ENCODE measurements around the gene EPAS1. TPM values are rescaled to one million over a fixed set of nuclear protein-coding genes. Genes with fewer than 3 reads are reported as not detected.

The EPAS1 gene
- total RNA-seq, 1 experiment from 2014 or later, result 55.9 TPM

DNA sequence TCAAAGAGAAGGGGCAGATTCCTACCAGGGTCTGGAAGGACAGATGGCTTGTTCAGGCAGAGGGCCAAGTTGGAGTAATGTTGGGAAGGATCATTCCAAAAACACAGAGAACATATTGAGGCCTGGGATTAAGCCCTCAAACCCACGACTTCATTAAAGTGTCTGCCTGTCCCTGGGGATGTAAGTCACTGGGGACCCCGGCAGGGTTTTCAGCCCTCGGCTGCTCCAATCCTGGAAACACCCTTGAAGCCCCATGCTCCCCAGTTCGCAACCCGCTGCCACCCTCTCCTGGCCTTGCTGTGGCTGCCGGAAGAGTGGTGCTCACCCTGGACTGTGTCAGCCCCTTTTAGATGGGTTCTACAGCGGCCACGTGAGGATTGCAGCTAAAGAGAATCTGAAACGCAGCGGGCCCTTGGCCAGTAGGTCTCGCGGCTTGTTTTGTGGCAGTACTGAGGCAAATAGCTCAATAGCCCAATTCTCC lies 79.9 kb downstream of the EPAS1 start:
- POLR2A ChIA-PET, result no interaction called here

More for the DNA sequence above, 79.9 kb downstream of the EPAS1 start:
- Histone ChIP-seq H2AFZ (ENCODE audit: low read depth, low read length, poor library complexity, severe bottlenecking) (no peak overlapping the region), H3K27me3 (ENCODE audit: insufficient read depth, low read length) (no peaks in the 10 kb centered on the region), H3K4me3 (replicated peaks in 1 of 2; ENCODE audit: low read depth in 1 of 2, low read length in 2 of 2) (no peak overlapping the region), H4K20me1 (ENCODE audit: insufficient read depth) (no peaks in the 10 kb centered on the region), H3K27ac (ENCODE audit: low read depth, low read length) (no peak overlapping the region), H3K4me1 (ENCODE audit: control insufficient read depth in 1 of 2, insufficient read depth in 2 of 2, low read length in 2 of 2) (no peaks in the 10 kb centered on the region), H3K79me2 (ENCODE audit: insufficient read depth, low read length) (no peaks in the 10 kb centered on the region), H3K4me2 (ENCODE audit: low read length) (no peak overlapping the region), H3K9me2 (ENCODE audit: insufficient read depth) (no peaks in the 10 kb centered on the region), H3K9me3 (ENCODE audit: control insufficient read depth in 1 of 2, insufficient read depth in 1 of 2, low read depth in 1 of 2, low read length in 2 of 2) (no peaks in the 10 kb centered on the region), H3K36me3 (ENCODE audit: control insufficient read depth in 1 of 2, insufficient read depth in 2 of 2, low read length in 2 of 2) (peaks cover 0 to 4% of the 10 kb centered on the region in 2 experiments; a peak in 2 of 4 replicates), H3K9ac (ENCODE audit: low read length) (no peak overlapping the region)
- BruUV-seq (replicated peaks), result no TSS peak
- DNase-seq (ENCODE audit: low read depth, low spot score) (no peak), ATAC-seq (no peak)
- RAD21 ChIA-PET (ENCODE audit: low non-redundant PET in 1 of 2, low total read pairs in 2 of 2, uncharacterized antibody in 2 of 2, unreplicated experiment in 2 of 2), result no interaction called here
- TF ChIP-seq, protein P1, sequence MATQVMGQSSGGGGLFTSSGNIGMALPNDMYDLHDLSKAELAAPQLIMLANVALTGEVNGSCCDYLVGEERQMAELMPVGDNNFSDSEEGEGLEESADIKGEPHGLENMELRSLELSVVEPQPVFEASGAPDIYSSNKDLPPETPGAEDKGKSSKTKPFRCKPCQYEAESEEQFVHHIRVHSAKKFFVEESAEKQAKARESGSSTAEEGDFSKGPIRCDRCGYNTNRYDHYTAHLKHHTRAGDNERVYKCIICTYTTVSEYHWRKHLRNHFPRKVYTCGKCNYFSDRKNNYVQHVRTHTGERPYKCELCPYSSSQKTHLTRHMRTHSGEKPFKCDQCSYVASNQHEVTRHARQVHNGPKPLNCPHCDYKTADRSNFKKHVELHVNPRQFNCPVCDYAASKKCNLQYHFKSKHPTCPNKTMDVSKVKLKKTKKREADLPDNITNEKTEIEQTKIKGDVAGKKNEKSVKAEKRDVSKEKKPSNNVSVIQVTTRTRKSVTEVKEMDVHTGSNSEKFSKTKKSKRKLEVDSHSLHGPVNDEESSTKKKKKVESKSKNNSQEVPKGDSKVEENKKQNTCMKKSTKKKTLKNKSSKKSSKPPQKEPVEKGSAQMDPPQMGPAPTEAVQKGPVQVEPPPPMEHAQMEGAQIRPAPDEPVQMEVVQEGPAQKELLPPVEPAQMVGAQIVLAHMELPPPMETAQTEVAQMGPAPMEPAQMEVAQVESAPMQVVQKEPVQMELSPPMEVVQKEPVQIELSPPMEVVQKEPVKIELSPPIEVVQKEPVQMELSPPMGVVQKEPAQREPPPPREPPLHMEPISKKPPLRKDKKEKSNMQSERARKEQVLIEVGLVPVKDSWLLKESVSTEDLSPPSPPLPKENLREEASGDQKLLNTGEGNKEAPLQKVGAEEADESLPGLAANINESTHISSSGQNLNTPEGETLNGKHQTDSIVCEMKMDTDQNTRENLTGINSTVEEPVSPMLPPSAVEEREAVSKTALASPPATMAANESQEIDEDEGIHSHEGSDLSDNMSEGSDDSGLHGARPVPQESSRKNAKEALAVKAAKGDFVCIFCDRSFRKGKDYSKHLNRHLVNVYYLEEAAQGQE (IDR thresholded peaks at IDR 0.05; ENCODE audit: low read depth), result no peak
- TF ChIP-seq SIN3A (IDR thresholded peaks at IDR 0.05; ENCODE audit: low read depth) (no peak), EZH2 (IDR thresholded peaks at IDR 0.05) (no peak), RAD21 (IDR thresholded peaks at IDR 0.05; ENCODE audit: low read depth) (no peak), FOSL1 (IDR thresholded peaks at IDR 0.05; ENCODE audit: low read depth) (no peak)
- TF ChIP-seq, protein P2, sequence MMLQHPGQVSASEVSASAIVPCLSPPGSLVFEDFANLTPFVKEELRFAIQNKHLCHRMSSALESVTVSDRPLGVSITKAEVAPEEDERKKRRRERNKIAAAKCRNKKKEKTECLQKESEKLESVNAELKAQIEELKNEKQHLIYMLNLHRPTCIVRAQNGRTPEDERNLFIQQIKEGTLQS (IDR thresholded peaks at IDR 0.05), result no peak
- TF ChIP-seq, protein P3, sequence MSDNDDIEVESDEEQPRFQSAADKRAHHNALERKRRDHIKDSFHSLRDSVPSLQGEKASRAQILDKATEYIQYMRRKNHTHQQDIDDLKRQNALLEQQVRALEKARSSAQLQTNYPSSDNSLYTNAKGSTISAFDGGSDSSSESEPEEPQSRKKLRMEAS (IDR thresholded peaks at IDR 0.05), result no peak
- intact Hi-C loops (cut with micrococcal nuclease), result no loop called here
- CTCF ChIA-PET, result no interaction called here

Measured in HCT116 (cell line).